Endothelial cell of umbilical vein (primary cell): ENCODE data around the gene ZBTB32.

Source experiments
- EZH2 ChIP-seq: IDR thresholded peaks from 2 replicates; pipeline ENCODE4 v1.6.1; 2012; ENCODE audit warnings: borderline replicate concordance, low read depth, mild to moderate bottlenecking, moderate library complexity, low read length, inconsistent platforms; ENCODE audit not compliant: severe bottlenecking
- FOS ChIP-seq: IDR thresholded peaks from 2 replicates; pipeline ENCODE4 v1.6.1; 2011; ENCODE audit warnings: mild to moderate bottlenecking, low read length, moderate library complexity, borderline replicate concordance; ENCODE audit not compliant: insufficient read depth
- GATA2 ChIP-seq: IDR thresholded peaks from 2 replicates; pipeline ENCODE4 v1.7.0; 2011; ENCODE audit warnings: low read depth, mild to moderate bottlenecking, moderate library complexity, mixed read lengths, low read length; ENCODE audit not compliant: insufficient read length, insufficient read depth
- MYC ChIP-seq: IDR thresholded peaks from one replicate; pipeline ENCODE4 v1.6.1; 2011; ENCODE audit warnings: mild to moderate bottlenecking, low read depth, low read length
- POLR2A ChIP-seq: IDR thresholded peaks from 2 replicates; pipeline ENCODE4 v1.6.1; 2012; ENCODE audit warnings: low read depth, mild to moderate bottlenecking, control low read depth, low read length
- POLR2AphosphoS5 ChIP-seq: IDR thresholded peaks from 2 replicates; pipeline ENCODE4 v1.6.1; 2012; ENCODE audit warnings: low read depth, mild to moderate bottlenecking, control low read depth, low read length, moderate library complexity; ENCODE audit not compliant: insufficient read depth
- TF ChIP-seq, protein P1 (sequence below), 2 donors: IDR thresholded peaks; 1 replicate in 1 of 2; 2 replicates in 1 of 2; pipeline ENCODE4 v1.5.1; 2011; ENCODE audit warnings: low read length in 2 of 2, mild to moderate bottlenecking in 2 of 2, moderate library complexity in 2 of 2, control low read depth in 1 of 2, inconsistent platforms in 1 of 2, low read depth in 1 of 2; ENCODE audit not compliant: insufficient read depth in 1 of 2; ENCODE audit errors: extremely low read depth in 1 of 2
- TF ChIP-seq, protein P2 (sequence below): IDR thresholded peaks from 2 replicates; pipeline ENCODE4 v1.6.1; 2011; ENCODE audit not compliant: insufficient read depth, insufficient read length

DNA sequence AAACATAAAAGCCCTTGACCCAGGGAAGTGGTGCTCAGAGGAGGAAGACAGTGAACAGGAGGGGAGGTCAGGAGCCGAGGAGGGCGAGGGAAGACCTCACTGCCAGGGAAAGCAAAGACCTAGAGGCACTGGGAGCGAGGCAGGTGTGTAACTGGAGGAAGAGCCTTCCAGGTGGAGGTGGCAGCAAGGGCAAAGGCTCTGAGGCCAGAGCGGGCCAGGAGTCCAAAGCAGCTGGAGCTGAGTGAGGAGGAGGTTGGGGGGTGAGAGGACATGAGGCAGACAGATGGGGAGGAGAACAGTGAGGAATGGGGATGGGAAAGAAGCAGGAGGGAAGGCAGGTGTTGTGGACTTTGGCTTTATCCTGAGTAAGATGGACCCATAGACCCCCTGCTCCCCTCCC, 34.4 kb upstream of the ZBTB32 start:
- TF ChIP-seq, protein P1, sequence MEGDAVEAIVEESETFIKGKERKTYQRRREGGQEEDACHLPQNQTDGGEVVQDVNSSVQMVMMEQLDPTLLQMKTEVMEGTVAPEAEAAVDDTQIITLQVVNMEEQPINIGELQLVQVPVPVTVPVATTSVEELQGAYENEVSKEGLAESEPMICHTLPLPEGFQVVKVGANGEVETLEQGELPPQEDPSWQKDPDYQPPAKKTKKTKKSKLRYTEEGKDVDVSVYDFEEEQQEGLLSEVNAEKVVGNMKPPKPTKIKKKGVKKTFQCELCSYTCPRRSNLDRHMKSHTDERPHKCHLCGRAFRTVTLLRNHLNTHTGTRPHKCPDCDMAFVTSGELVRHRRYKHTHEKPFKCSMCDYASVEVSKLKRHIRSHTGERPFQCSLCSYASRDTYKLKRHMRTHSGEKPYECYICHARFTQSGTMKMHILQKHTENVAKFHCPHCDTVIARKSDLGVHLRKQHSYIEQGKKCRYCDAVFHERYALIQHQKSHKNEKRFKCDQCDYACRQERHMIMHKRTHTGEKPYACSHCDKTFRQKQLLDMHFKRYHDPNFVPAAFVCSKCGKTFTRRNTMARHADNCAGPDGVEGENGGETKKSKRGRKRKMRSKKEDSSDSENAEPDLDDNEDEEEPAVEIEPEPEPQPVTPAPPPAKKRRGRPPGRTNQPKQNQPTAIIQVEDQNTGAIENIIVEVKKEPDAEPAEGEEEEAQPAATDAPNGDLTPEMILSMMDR (IDR thresholded peaks at IDR 0.05; ENCODE audit: extremely low read depth in 1 of 2, insufficient read depth in 1 of 2, low read depth in 1 of 2, low read length in 2 of 2) = no peak
- TF ChIP-seq MYC (no peak), POLR2A (no peak), GATA2 (no peak), EZH2 (no peak), POLR2AphosphoS5 (no peak), FOS (no peak)
- TF ChIP-seq, protein P2, sequence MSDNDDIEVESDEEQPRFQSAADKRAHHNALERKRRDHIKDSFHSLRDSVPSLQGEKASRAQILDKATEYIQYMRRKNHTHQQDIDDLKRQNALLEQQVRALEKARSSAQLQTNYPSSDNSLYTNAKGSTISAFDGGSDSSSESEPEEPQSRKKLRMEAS = no peak
